Astrocyte (in vitro differentiated cells and primary cell): Measurements from ENCODE around the gene MIS18A. TPM values are rescaled to one million over a fixed set of nuclear protein-coding genes. Genes with fewer than 3 reads are reported as not detected.

ENCODE experiments used
- DNase-seq: peaks from one replicate; pipeline ENCODE4 v3.0.0-alpha.2; 2010; ENCODE audit warnings: low read depth
- FAIRE-seq: peaks from 2 replicates; lab custom pipeline; 2011; peaks lifted over from hg19 to GRCh38; lab: Jason Lieb, UNC
- H2AFZ ChIP-seq: 2 replicates; pipeline ENCODE4 v1.6.0; 2012; ENCODE audit warnings: low read depth, low read length, inconsistent platforms
- H3K27ac ChIP-seq: 2 replicates; pipeline ENCODE4 v1.5.1; 2011; ENCODE audit warnings: low read depth, low read length, inconsistent platforms
- H3K27me3 ChIP-seq: 2 replicates; pipeline ENCODE4 v1.6.0; 2011; ENCODE audit warnings: low read length, inconsistent platforms; ENCODE audit not compliant: insufficient read depth
- H3K36me3 ChIP-seq: 2 replicates; pipeline ENCODE4 v1.5.1; 2011; ENCODE audit warnings: low read length, inconsistent platforms; ENCODE audit not compliant: insufficient read depth
- H3K4me1 ChIP-seq: 2 replicates; pipeline ENCODE4 v1.5.1; 2011; ENCODE audit warnings: low read length, inconsistent platforms; ENCODE audit not compliant: insufficient read depth
- H3K4me2 ChIP-seq: 2 replicates; pipeline ENCODE4 v1.6.0; 2012; ENCODE audit warnings: low read length, inconsistent platforms
- H3K4me3 ChIP-seq: 2 replicates; pipeline ENCODE4 v1.5.1; 2011; ENCODE audit warnings: low read depth, mild to moderate bottlenecking, low read length, inconsistent platforms; ENCODE audit not compliant: insufficient read depth
- H3K79me2 ChIP-seq: 2 replicates; pipeline ENCODE4 v1.6.0; 2012; ENCODE audit warnings: mild to moderate bottlenecking, low read length, inconsistent platforms; ENCODE audit not compliant: insufficient read depth
- H3K9ac ChIP-seq: 2 replicates; pipeline ENCODE4 v1.6.0; 2012; ENCODE audit warnings: mild to moderate bottlenecking, low read length, inconsistent platforms
- H3K9me3 ChIP-seq: 2 replicates; pipeline ENCODE4 v1.5.1; 2012; ENCODE audit warnings: low read depth, mild to moderate bottlenecking, low read length, inconsistent platforms; ENCODE audit not compliant: insufficient read depth
- H4K20me1 ChIP-seq: 2 replicates; pipeline ENCODE4 v1.6.0; 2012; ENCODE audit warnings: low read length, inconsistent platforms; ENCODE audit not compliant: insufficient read depth
- H3K27ac Mint-ChIP-seq: one replicate; pipeline ENCODE4 v1.8.0; 2021; ENCODE audit warnings: mild to moderate bottlenecking, mixed read lengths; ENCODE audit not compliant: unreplicated experiment
- H3K27me3 Mint-ChIP-seq: one replicate; pipeline ENCODE4 v1.8.0; 2021; ENCODE audit warnings: low read depth, mixed read lengths; ENCODE audit not compliant: unreplicated experiment
- H3K36me3 Mint-ChIP-seq: one replicate; pipeline ENCODE4 v1.8.0; 2021; ENCODE audit warnings: low read depth, mixed read lengths; ENCODE audit not compliant: unreplicated experiment
- H3K4me1 Mint-ChIP-seq: one replicate; pipeline ENCODE4 v1.8.0; 2021; ENCODE audit warnings: low read depth, mixed read lengths; ENCODE audit not compliant: unreplicated experiment
- H3K4me3 Mint-ChIP-seq: one replicate; pipeline ENCODE4 v1.8.0; 2021; ENCODE audit warnings: mild to moderate bottlenecking, moderate library complexity, mixed read lengths; ENCODE audit not compliant: unreplicated experiment
- H3K9me3 Mint-ChIP-seq: one replicate; pipeline ENCODE4 v1.8.0; 2021; ENCODE audit warnings: mild to moderate bottlenecking, mixed read lengths; ENCODE audit not compliant: unreplicated experiment
- EZH2 ChIP-seq: IDR thresholded peaks from 2 replicates; pipeline ENCODE4 v1.6.1; 2012; ENCODE audit warnings: mild to moderate bottlenecking, low read length, inconsistent platforms; ENCODE audit not compliant: insufficient read depth
- total RNA-seq: library from RNA; stranded (reverse); gene quantifications from 2 replicates; pipeline ENCODE4 v1.2.1, GENCODE V29; 2021
- TF ChIP-seq, protein P1 (sequence below): IDR thresholded peaks from 2 replicates; pipeline ENCODE4 v1.5.1; 2011; ENCODE audit warnings: low read depth, mild to moderate bottlenecking, inconsistent platforms, low read length, moderate library complexity; ENCODE audit not compliant: insufficient read depth

MIS18A gene
- total RNA-seq, 1 donor from 2014 or later, result 8.0 TPM

DNA sequence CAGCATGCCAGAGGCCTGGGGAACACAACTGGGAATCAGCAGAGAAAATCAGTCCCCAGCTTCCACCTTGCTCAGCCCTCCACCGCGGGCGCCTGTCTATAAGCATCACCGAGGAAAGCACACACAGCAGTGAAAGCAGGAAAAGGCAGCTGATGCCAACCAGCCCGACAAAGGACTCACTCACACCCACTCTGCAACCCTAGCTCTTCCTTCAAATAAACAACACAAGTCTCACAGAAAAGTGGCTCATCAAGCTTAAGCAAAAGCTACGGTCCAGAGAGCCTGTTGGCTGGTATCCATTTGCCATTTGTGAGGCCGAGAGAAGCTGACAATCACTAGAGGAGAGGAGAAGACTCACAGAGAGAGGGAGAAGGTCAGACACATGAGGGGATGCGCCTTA, 46.9 kb upstream of the MIS18A start:
- H3K79me2 ChIP-seq, result no peaks in the 10 kb centered on the region
- Mint-ChIP-seq H3K27me3 (no peaks in the 10 kb centered on the region), H3K36me3 (peaks cover 18% of the 10 kb centered on the region), H3K4me3 (no peak overlapping the region), H3K4me1 (peaks cover 7% of the 10 kb centered on the region), H3K9me3 (no peaks in the 10 kb centered on the region), H3K27ac (no peak overlapping the region)
- H3K27me3 ChIP-seq, result no peaks in the 10 kb centered on the region
- H3K9me3 ChIP-seq, result no peaks in the 10 kb centered on the region
- FAIRE-seq, result no peak
- TF ChIP-seq, protein P1, sequence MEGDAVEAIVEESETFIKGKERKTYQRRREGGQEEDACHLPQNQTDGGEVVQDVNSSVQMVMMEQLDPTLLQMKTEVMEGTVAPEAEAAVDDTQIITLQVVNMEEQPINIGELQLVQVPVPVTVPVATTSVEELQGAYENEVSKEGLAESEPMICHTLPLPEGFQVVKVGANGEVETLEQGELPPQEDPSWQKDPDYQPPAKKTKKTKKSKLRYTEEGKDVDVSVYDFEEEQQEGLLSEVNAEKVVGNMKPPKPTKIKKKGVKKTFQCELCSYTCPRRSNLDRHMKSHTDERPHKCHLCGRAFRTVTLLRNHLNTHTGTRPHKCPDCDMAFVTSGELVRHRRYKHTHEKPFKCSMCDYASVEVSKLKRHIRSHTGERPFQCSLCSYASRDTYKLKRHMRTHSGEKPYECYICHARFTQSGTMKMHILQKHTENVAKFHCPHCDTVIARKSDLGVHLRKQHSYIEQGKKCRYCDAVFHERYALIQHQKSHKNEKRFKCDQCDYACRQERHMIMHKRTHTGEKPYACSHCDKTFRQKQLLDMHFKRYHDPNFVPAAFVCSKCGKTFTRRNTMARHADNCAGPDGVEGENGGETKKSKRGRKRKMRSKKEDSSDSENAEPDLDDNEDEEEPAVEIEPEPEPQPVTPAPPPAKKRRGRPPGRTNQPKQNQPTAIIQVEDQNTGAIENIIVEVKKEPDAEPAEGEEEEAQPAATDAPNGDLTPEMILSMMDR, result no peak
- no peak for TF ChIP-seq EZH2
- H3K4me3 ChIP-seq, result no peak overlapping the region
- no peak overlapping the region for H3K4me2 ChIP-seq
- H3K27ac ChIP-seq, result no peak overlapping the region
- H3K36me3 ChIP-seq, result peaks cover 42% of the 10 kb centered on the region
- H3K4me1 ChIP-seq, result peaks cover 6% of the 10 kb centered on the region
- no peak overlapping the region for H2AFZ ChIP-seq
- no peak overlapping the region for H3K9ac ChIP-seq
- no peak for DNase-seq
- peaks cover 10% of the 10 kb centered on the region for H4K20me1 ChIP-seq

DNA sequence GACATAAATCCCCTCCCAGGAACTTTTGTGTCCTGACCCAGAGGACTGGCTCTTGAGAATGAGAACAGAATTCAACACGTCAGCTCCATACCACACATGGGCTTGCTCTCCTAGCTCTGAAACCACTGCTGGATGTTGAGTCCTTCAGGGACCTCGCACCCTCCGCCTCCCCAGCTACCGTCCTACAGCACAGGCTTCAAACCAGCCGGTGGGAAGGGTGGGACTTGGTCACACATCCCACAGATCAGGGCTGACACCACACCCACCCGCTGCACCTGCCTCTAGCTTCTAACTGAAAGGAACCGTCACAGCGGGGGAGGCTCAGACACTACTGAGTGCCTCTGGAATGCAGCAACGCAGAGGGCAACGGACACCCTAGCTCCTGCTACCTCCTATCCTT, 43.8 kb upstream of the MIS18A start:
- no peak for FAIRE-seq

DNA sequence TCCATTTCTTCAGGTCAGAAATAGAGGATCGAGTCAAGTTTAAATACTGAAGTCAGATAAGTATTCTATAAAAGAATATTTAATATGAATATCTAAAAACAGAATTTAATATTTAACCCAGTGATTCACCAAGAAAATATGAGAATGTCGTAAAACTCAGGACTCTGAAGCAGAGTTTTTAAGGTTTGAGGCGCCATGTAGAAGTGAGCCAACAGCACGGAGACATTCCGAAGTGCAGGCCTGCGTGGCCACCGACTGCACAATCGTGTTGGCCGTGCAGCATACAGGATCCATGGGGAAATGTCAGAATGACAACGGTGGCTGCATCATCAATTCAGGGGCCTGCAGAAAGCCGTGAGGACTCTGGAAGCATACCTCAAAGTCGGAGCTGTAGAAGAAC, 43.3 kb upstream of the MIS18A start:
- Histone ChIP-seq H3K36me3 (peaks cover 74% of the 10 kb centered on the region), H3K27me3 (no peaks in the 10 kb centered on the region), H3K4me3 (no peak overlapping the region), H3K27ac (no peak overlapping the region), H3K4me1 (no peaks in the 10 kb centered on the region), H3K4me2 (no peak overlapping the region), H4K20me1 (peaks cover 7% of the 10 kb centered on the region), H3K9ac (no peak overlapping the region), H3K9me3 (no peaks in the 10 kb centered on the region), H2AFZ (no peak overlapping the region), H3K79me2 (no peaks in the 10 kb centered on the region)
- TF ChIP-seq, protein P1, result no peak
- no peak for TF ChIP-seq EZH2
- Mint-ChIP-seq H3K4me1 (no peaks in the 10 kb centered on the region), H3K36me3 (peaks cover 22% of the 10 kb centered on the region), H3K4me3 (no peak overlapping the region), H3K27ac (no peak overlapping the region), H3K27me3 (no peaks in the 10 kb centered on the region), H3K9me3 (no peaks in the 10 kb centered on the region)
- no peak for FAIRE-seq
- no peak for DNase-seq

More for the DNA sequence above, 43.8 kb upstream of the MIS18A start:
- Mint-ChIP-seq H3K4me3 (no peak overlapping the region), H3K27ac (no peak overlapping the region), H3K4me1 (no peaks in the 10 kb centered on the region), H3K9me3 (no peaks in the 10 kb centered on the region), H3K27me3 (no peaks in the 10 kb centered on the region), H3K36me3 (peaks cover 22% of the 10 kb centered on the region)
- H3K4me2 ChIP-seq, result no peak overlapping the region
- no peaks in the 10 kb centered on the region for H3K79me2 ChIP-seq
- TF ChIP-seq, protein P1, result no peak
- no peak for TF ChIP-seq EZH2
- no peaks in the 10 kb centered on the region for H3K4me1 ChIP-seq
- no peak overlapping the region for H3K27ac ChIP-seq
- no peak overlapping the region for H3K4me3 ChIP-seq
- H3K9me3 ChIP-seq, result no peaks in the 10 kb centered on the region
- no peak for DNase-seq
- H3K9ac ChIP-seq, result no peak overlapping the region
- no peaks in the 10 kb centered on the region for H3K27me3 ChIP-seq
- no peak overlapping the region for H2AFZ ChIP-seq
- H3K36me3 ChIP-seq, result peaks cover 70% of the 10 kb centered on the region
- peaks cover 3% of the 10 kb centered on the region for H4K20me1 ChIP-seq
